ENCODE measurements around the gene CSTPP1.
"Not testable (repeated sequence)": the region's sequence is repeated elsewhere in the genome, so short reads cannot be mapped to it uniquely, and the experiment has no call there.

CSTPP1 gene

DNA sequence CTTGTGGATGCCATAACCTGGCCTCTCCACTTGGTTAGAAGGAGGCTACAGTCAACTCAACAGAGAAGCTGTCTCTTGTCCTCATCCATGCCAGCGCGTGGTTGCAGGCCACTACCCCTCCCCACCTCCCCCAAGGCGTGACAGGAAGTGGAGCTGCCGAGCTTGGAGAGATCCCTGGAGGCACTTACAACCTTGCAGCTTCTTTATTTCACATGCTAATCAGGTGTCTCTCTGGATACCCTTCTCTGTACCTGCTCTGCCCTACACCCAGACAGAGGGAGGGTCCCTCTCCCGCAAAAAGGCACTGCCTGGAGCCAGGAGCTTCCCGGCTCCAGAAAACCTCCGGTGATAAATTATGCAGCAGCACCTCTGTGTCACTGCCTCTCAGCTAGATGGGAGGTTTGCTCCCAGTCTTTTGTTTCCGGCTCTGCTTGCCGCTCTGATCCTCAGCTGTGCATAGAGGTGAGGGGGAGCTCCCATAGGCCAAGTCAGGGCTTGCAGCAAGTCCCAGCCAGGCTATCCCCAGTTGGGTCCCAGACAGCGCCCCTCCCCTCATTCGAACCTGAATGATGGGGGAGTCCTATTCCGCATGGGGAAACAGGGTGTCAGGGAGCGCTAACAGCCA is 23.9 kb upstream of the CSTPP1 start:
- DNase-seq: peak; percentile 42

DNA sequence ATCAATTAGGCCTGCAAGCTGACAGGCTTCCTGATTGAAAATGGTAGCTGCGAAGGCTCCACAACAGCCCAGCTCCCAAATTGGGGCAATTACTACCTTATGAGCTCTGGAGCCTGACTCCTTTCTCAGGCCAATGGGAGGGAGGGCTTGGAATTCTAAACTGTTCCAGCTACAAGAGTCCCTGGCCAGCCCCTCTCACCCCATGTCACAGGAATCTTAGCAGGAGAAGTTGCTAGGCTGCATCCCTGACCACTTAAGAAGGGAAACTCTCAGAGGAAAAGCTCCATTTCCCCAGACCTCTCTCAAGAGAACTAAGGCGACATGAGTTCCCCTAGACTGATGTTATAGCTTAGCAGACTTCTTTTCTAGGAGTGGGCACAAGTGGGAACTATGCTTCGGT is 23.1 kb upstream of the CSTPP1 start:
- DNase-seq: no peak

DNA sequence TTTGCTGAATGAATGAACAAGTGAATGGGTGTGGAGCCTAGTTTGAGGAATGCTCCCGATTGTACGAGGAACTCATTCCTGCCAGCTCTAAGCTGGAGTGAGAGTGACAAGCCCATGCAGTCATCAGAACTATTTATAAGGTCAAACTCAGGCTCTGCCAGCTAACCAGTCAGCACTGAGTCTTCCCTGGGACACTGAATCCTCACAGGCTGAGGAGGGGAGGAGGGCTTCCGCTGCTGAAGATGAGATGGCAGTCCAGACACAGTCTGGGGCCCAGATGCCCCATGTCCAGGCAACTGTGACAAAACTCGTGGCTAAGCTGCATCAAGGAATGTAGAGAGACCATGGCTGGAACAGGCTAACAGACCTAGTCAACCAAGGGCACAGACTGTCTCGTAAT is 22.2 kb upstream of the CSTPP1 start:
- no peak for DNase-seq

DNA sequence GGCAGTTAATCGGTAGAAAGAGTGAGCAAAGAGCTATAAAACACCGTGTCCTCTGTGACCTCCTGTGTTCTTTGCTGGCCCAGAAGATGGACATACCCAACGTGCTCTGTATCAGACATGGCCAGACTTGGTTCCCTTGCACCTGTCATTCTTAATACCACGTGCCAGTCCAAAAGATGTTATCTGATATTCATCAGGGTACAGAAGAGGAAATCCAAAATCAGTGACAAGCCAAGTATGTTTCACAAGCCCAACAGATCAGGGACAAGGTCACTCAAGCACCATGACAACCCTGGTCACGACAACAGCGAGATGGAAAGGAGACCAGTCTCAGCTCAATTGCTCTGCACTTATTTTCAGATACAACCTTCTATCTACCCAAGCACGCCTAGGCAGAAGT is 21.7 kb upstream of the CSTPP1 start:
- no peak for DNase-seq

DNA sequence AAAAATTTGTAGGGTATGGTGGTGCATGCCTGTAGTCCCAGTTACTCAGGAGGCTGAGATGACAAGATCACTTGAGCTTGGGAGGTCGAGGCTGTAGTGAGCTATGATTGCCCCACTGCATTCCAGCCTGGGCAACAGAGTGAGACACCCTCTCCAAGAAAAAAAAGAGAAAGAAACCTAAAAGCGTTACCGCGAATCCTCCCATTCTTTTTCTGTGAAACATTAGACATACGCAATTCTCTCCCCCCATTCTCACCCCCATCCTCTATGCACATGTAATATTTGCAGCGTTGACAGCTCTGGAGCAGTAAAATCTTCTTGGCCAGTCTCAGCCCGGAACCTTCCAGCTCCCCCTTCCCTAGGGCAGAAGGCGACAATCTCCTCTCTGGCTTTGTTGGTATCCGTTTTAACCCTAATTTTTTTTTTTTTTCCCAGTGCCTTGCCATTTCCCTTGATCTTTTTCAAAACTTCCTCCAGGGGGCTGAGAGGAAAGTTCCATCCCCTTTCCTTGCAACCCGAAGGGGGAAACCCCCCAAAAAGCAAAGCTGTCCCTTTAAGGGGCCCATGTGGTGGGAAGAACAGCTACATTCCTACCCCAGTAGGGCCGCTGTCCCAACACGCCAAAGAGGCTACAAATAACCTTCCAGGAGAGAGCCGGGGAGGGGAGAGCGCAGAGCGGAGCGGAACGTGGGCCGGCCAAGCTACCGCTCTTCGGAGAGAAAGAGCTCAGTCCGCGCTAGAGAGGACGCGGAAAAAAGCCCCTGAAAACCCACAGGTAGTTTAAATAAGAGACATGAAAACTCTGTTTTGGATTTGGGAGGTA is 20.1 kb upstream of the CSTPP1 start:
- peak; percentile 65 for DNase-seq

DNA sequence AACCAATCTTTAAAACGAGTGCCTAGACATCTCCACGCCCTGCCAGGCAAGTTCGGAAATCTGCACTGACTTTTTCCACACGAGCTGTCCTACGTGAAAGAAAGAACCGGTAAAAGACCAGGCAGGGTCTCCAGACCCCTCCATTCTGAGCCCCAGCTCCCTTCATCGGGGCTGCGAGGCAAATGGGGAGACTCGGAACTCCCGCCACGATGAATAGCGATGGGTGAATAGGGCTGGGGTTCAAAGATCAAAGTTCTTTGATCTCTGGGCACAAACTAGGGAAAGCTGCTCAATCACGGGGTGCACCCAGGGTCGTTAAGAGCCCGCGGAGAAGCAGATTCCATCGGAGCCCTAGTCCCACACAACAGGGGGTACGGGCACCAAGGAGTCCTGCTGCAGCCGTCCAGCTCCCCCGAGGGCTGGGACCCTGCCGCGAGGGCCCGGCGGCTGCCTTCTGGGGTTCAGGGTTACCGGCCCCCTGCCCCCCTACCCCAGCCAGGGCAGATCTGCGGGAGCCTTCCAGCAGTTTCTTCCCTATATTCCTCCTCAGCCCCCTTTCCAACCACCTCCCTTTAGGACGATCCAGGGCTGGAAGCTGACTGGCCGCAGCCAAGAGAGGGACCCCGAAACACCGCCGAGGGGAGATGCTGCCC is 19.3 kb upstream of the CSTPP1 start:
- DNase-seq: no peak

DNA sequence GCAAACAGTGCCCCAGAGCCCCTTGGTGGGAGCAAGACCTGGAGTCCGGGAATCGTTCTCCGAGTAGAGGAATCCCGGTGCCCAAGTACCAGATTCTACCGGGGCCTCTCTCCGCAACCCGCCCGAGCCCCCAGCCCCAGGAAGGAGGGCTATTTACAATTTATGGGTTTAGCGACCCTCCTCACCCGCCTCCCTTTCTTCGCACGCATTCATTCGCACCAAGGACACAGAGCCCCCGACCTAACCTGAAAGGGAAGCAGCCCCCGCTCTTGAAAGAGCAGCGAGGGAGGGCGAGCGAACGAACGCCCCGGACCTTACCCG is 18.8 kb upstream of the CSTPP1 start:
- no peak for DNase-seq

DNA sequence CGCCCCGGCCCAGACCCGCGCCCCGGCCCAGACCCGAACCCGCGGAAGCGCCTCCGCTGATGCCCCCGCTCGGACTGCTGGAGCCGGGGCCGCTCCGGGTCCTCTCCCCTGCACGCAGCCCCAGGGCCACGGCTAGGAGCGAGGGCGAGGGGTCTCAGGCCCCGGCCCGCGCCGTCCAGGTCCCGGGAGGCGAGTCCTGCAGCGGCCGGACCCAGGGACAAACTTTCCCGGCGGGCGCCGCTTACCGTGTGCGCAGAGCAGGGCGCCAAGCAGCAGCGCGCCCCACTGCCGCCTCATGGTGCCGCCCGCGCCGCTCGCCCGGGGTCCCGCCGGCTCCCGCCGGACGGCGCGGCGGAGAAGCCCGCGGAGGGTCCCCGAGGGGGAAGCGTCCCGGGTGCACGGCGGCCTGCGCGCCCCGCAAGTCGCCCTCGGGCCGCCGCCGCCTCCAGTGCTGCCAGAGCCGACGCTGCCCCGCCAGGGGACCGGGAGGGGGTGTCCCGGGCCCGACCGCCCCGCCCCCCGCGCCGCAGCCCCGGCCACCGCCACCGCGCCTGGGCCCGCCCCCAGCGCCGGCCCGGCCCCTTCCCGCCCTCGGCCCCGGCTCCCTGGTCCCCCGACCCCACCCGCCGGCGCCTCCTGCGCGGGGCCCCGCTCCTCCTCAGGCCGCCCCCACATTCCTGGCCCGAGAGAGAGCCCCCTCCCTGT is 18.3 kb upstream of the CSTPP1 start, which contains the start of gene LRP4:
TSS of gene LRP4 (minus strand) at position 468 of the 705 bp plus-strand sequence. CDS start at position 297, 171 bp downstream.
- DNase-seq: peak; percentile 55

DNA sequence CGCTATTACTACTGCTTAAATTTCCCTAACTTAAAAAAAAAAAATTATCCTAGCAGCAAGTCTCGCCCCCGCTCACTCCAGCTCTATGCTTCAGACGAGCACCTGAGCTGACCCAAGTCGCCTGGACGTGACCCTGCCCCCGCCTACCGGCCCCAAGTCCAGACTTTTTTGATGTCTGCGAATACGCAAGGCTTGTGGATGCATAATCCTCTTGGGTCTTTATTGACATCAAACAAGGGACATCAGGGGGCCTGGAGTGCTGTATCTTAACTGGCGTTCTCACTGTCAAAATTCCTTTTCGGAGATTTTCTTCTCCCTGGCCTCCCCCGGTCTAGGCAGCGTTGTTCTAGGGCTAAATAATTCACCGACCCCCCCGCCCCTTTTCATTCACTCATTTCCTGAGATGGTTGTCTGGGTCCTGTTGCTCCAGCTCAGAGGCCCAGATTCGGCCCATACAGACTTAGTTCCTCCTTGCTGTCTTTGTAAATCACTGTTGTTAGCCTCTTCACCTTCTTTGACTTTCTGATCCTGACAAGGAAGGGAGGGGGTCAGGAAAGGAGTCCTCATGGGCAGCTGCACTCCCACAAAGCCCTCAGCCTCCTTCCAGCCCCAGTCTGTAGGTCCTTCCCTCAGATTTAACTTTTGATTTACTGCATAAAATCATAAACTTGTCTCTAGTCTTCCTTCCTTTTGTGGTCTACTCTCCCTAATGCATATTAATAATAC is 17.6 kb upstream of the CSTPP1 start:
- no peak for DNase-seq

DNA sequence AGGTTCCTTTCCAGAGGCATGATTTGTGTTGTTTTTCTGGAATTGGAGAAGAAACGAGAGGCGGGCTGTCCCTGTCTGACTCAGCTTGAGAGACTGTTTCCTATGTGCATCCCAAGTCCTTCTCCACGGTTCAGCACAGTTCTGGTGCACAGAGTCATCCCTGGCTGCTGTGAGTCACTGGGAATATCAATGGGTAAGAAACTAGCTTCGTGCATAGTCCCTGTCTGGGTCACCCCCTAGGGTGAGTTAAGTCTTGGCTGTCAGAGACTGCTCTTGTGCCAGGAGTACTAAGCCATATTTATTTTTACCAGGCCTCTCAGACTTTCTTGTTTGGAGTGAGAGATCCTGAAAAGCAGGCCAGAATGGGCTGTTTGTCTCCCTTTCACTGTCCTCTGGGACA is 15.8 kb upstream of the CSTPP1 start:
- DNase-seq: peak; percentile 22

DNA sequence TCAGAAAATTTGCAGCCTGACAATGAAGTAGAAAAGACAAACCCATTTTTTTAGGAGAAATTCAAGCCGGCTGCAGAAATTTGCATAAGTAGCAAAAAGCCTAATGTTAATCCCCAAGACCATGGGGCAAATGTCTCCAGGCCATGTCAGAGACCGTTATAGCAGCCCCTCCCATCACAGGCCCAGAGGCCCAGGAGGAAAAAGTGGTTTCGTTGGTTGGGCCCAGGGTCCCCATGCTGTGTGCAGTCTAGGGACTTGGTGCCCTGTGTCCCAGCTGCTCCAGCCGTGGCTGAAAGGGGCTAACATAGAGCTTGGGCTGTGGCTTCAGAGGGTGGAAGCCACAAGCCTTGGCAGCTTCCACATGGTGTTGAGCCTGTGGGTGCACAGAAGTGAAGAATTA is 8.6 kb upstream of the CSTPP1 start:
- not testable (repeated sequence) for DNase-seq

DNA sequence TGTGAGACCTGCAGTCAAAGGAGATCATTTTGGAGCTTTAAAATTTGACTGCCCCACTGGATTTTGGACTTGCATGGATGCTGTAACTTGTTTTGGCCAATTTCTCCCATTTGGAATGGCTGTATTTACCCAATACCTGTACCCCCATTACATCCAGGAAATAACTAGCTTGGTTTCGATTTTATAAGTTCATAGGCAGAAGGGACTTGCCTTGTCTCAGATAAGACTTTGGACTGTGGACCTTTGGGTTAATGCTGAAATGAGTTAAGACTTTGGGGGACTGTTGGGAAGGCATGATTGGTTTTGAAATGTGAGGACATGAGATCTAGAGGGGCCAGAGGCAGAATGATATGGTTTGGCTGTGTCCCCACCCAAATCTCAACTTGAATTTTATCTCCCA is 7.9 kb upstream of the CSTPP1 start:
- DNase-seq: not testable (repeated sequence)

DNA sequence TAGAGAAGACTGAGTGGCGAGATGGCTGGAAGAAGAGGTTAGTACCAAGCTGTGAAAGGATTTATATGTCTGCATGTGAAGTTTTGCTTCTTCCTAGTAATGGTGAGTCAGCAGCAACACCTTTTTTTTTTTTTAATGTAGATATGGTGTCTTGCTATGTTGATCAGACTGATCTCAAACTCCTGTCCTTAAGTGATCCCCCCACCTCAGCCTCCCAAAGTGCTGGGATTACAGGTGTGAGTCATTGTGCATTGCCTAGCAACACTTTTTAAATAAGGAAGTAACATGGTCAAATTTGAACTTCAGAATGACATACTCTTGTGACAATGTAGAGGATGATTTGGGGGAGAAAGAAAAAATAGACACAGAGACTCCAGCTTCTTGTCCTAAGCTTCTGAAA is 6.5 kb upstream of the CSTPP1 start:
- no peak for DNase-seq

DNA sequence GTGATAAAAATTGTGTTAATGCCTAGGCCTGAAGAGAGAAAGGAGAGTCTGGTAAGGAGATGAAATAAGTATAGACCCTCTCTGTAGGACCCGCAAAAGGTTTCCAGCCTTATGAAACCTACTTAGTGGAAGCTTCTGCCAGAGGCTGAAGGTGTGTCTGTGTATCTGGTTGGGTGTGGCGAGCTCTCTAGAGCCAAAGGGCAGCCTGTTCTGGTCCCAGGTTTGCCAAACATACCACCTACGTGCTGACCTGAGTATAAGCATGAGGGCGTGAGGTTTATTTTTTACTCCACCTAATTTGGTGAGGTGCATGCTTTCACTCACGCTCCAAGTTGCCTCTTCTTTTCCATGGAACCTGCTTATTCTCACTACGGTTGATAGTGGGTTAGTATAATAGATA is 5.6 kb downstream of the CSTPP1 start:
- no peak for DNase-seq

DNA sequence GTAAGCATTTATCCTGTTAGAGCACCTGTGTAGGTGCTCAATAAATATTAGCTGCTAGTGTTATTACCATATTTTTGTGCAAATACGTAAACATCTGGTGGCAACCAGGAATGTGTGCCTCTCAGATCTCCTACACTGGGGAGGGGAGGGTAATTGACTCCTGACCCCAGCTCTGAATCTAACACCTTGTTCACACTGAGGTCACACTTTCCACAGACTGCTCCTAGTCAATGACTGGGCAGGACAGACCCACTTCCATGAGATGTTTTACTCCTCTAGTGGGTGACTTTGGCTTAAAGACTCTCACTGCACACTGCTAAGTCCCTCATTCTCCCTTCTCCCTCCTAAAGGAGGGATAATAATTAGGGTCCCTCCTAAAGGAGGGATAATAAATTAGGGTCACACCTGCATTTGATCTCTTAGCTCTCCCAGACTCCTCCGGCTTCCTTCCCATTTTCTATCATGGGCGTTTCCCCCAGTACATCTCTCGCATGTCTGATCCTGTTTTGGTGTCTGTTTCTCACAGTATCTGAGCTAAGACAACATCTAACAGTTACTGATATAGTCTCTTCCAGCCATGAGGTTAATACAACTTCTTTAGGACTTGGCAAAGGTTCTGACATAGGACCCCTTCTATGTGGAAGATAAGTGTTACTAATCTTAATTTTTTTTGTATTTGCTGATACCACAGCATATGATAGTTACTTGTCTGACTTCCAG is 8.0 kb downstream of the CSTPP1 start:
- no peak for DNase-seq

DNA sequence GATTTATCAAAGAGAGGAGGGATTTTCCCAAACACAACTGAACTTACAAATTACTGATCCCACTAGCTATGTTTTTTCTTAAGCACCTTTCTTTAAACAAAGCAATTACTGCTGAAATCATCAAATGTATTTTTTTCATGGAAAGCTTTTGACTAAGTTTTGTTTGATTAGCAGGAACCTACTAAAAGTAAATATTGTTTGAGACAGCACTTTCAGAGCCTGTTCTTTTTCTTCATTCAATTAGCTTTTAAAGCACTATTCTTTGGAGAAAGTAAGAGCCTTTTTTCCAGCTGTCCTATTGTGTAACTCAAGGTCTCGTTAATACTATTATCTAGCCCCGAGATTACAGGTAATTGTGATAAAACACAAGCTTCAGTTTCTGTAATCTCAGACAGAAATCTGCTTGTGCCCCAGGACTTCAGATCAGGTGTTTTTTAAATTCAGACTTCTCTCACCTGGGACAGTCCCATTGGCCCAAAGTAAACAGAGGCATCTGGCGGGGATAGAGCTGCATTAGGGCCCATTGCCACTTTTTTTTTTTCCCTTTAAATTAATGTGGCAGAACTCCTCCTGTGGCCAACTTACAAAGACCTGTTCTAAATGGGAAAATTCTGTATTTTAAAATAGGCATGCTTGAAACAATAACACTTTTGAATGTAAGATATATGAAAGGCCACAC is 11.0 kb downstream of the CSTPP1 start:
- DNase-seq: no peak

DNA sequence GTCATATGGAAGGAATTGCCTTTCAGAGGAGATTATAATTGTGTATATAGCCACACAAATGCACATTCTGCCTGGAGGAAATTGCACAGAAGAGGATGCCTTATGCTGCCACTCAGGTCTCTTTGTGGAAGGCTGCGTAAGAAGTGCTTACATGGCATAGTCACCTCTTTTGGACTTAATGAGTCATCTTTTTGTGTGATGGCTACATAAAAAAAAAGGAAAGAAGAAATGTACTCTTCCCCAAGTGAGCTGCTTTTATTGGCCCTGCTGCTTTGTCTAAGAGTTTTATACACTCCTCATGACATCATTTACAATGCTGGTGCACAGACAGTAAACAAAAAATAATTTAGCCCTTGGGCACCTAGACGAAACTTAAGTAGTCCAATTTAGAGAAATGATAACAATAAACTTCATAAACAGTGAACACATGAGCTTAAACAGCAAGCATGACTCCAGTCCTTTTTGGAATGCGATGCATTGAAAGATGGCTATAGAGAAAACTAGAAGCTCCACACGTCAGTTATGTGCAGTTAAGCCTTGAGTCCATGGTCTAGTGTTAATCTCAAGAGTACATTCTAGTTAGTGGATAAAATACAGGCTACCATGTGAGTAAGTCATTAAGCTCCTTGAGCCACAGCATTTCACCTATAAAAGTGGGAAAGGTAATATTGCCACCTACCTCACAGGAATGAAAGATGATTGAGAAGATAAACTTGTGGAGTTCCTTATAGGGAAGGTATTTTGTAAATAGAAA is 12.0 kb downstream of the CSTPP1 start:
- no peak for DNase-seq

DNA sequence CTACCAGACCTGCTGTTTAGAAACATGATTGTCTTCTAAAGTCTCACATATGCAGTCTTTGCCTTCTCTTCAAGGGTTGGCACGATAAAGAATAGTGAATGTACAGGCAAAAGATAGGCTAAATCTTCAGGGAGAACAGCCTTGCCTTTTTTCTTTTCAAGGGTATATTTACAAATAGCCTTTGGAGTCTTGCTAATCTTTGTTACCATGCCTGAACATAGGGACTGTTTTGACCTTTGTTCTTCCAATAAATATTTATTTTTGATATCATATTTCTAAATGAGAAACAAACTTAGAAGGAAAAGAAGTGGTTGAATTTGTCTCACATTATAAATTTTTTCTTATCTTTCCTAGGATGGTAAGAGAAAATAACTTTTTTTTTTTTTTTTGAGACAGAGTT is 12.7 kb downstream of the CSTPP1 start:
- DNase-seq: no peak

DNA sequence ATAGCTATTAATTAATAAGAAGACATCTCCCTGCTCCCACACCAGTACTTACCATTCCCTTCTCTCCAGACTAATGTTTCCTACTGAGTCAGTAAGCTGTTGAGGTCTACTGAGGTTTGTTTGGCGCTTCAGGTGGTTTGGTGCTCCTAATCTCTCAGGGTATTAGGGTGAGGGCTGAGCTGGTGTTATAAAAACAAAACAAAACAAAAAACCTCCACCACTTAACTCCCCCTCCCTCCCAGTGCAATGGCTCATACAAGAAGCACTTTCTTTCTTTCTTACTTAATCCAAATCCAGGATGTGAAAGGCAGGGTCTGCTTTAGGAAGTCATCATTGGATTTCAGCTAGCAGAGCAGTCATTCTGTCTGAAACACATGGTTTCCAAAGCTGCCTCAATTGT is 15.3 kb downstream of the CSTPP1 start:
- no peak for DNase-seq

DNA sequence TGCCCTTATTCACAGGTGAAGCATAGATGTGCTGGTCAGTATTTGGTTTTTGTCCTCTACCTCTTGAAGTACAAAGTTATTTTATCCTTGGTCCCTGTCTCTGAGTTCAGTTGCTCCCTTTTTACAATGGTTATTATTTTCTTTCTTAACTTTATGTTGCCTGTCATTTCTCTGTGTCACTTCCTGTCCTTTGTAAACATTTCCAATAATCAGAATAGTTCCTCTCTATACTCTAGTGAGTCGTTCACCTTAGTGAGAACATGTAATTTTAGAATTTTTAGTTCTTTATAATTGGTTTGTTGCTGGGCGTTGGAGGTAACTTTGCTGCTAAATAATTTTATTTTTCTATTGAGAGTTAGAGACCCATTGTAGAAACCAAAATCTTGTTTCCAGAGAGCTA is 16.0 kb downstream of the CSTPP1 start:
- no peak for DNase-seq

DNA sequence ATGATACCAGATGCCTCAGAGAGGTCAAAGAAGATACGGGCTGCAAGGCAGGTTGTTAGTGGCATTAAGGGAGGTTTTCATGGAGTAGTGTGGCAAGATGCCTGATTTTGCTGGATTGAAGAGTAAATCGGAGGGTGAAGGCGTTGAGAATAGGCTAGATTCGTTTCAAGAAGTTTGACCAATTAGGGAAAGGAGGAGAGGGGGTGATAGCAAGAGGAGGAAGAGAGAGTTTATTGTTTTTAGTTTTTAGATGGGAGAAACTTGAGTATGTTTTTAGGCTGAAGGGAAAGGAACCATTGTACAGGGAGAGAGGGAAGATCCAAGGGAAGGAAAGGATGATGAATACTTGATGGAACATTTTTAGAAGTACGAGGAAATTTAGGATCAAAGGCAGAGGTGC is 16.5 kb downstream of the CSTPP1 start:
- no peak for DNase-seq

Data from midbrain (tissue), 1 donor.